GM21619 (cell line): ENCODE data around the gene EVA1C.
"Not testable (repeated sequence)": the region's sequence is repeated elsewhere in the genome, so short reads cannot be mapped to it uniquely, and the experiment has no call there.

Experiments
- ATAC-seq: cut with Tn5 transposase; IDR thresholded peaks from one replicate; pipeline ENCODE4 v1.9.1; 2021; ENCODE audit not compliant: unreplicated experiment

The EVA1C gene

GRCh38 chr21:32459972-32460371 is 47.5 kb downstream of the EVA1C start:
- ATAC-seq: no peak

- ATAC-seq: no peak
Measured at GRCh38 chr21:32461503-32461902, 49.0 kb downstream of the EVA1C start.

- not testable (repeated sequence) for ATAC-seq
Measured at GRCh38 chr21:32462564-32462963, 50.1 kb downstream of the EVA1C start.

- no peak for ATAC-seq
Measured at GRCh38 chr21:32463367-32463766, 50.9 kb downstream of the EVA1C start.

- ATAC-seq: no peak
Measured at GRCh38 chr21:32463889-32464300, 51.4 kb downstream of the EVA1C start.

GRCh38 chr21:32467291-32467690 is 54.8 kb downstream of the EVA1C start:
- ATAC-seq: no peak

GRCh38 chr21:32468681-32469111 is 56.2 kb downstream of the EVA1C start:
- no peak for ATAC-seq

GRCh38 chr21:32469628-32470027 is 57.1 kb downstream of the EVA1C start:
- no peak for ATAC-seq

- no peak for ATAC-seq
Measured at GRCh38 chr21:32470206-32470605, 57.7 kb downstream of the EVA1C start.

- ATAC-seq: no peak
Measured at GRCh38 chr21:32472890-32473765, 60.6 kb downstream of the EVA1C start.

GRCh38 chr21:32474179-32475059 is 61.9 kb downstream of the EVA1C start:
- no peak for ATAC-seq

- no peak for ATAC-seq
Measured at GRCh38 chr21:32475162-32475812, 62.8 kb downstream of the EVA1C start.

GRCh38 chr21:32476661-32477423 is 64.3 kb downstream of the EVA1C start:
- ATAC-seq: no peak

- ATAC-seq: no peak
Measured at GRCh38 chr21:32477424-32477745, 64.9 kb downstream of the EVA1C start.

GRCh38 chr21:32481875-32482408 is 69.4 kb downstream of the EVA1C start:
- ATAC-seq: no peak

GRCh38 chr21:32482565-32483292 is 70.2 kb downstream of the EVA1C start:
- ATAC-seq: no peak

- ATAC-seq: no peak
Measured at GRCh38 chr21:32483293-32483595, 70.7 kb downstream of the EVA1C start.

GRCh38 chr21:32484706-32485380 is 72.3 kb downstream of the EVA1C start:
- ATAC-seq: no peak

GRCh38 chr21:32492376-32492775 is 79.9 kb downstream of the EVA1C start:
- no peak for ATAC-seq
